MCF 10A (cell line): Measurements from ENCODE around the gene ARSI. TPM values are rescaled to one million over a fixed set of nuclear protein-coding genes. Genes with fewer than 3 reads are reported as not detected.

Experiments
- BruUV-seq: library from RNA; stranded (reverse); fragments of 400-500 nt; replicated peaks from 2 replicates; lab custom pipeline; 2021; lab: Mats Ljungman, UMichigan
- CTCF ChIA-PET: fragments of 300-600 bp; sonication (Branson Sonifier 250); formaldehyde crosslinking; extraction: SDS; loops from one replicate; lab custom pipeline; 2021; ENCODE audit warnings: antibody characterized with exemption, inconsistent platforms; lab: Yijun Ruan, JAX
- POLR2A ChIA-PET: fragments of 300-600, 350-650 bp; sonication (Branson Sonifier 250); formaldehyde crosslinking; extraction: SDS; loops from one replicate; lab custom pipeline; 2020; ENCODE audit warnings: antibody characterized with exemption, inconsistent platforms; lab: Yijun Ruan, JAX
- DNase-seq: peaks from one replicate; pipeline ENCODE4 v3.0.0-alpha.2; 2018; ENCODE audit not compliant: unreplicated experiment
- H3K27ac Mint-ChIP-seq: one replicate; pipeline ENCODE4 v1.8.0; 2022; ENCODE audit warnings: mild to moderate bottlenecking, low read depth, mixed read lengths; ENCODE audit not compliant: unreplicated experiment
- H3K27me3 Mint-ChIP-seq: one replicate; pipeline ENCODE4 v1.8.0; 2022; ENCODE audit warnings: mixed read lengths; ENCODE audit not compliant: insufficient read depth, unreplicated experiment
- H3K36me3 Mint-ChIP-seq: one replicate; pipeline ENCODE4 v1.8.0; 2022; ENCODE audit warnings: mild to moderate bottlenecking, moderate library complexity, mixed read lengths; ENCODE audit not compliant: insufficient read depth, unreplicated experiment
- H3K4me1 Mint-ChIP-seq: one replicate; pipeline ENCODE4 v1.8.0; 2022; ENCODE audit warnings: mixed read lengths; ENCODE audit not compliant: insufficient read depth, unreplicated experiment
- H3K4me3 Mint-ChIP-seq: one replicate; pipeline ENCODE4 v1.8.0; 2022; ENCODE audit warnings: mild to moderate bottlenecking, moderate library complexity, mixed read lengths; ENCODE audit not compliant: unreplicated experiment
- H3K9me3 Mint-ChIP-seq: one replicate; pipeline ENCODE4 v1.8.0; 2022; ENCODE audit warnings: mixed read lengths; ENCODE audit not compliant: unreplicated experiment
- CTCF ChIP-seq: fragments of 200-600 bp; IDR thresholded peaks from one replicate; pipeline ENCODE4 v1.8.0; 2022; ENCODE audit warnings: antibody characterized with exemption, mild to moderate bottlenecking; ENCODE audit not compliant: unreplicated experiment
- intact Hi-C: fragments of 100-400 bp; cut with micrococcal nuclease; formaldehyde crosslinking; loops from 2 replicates; pipeline ENCODE4 v1.14.1; 2022
- total RNA-seq: library from RNA; stranded (reverse); gene quantifications from 2 replicates; pipeline ENCODE4 v1.2.3, GENCODE V29; 2022

The ARSI gene
- total RNA-seq, 1 experiment from 2014 or later, result 0.19 TPM

- BruUV-seq, result no TSS peak
- H3K4me1 Mint-ChIP-seq, result peaks cover 32% of the 10 kb centered on the region
- POLR2A ChIA-PET, result interaction anchor here (1.8 kb wide), 1 partner anchor 10 kb away, joined by 7 read pairs; no protein-coding TSS in a partner anchor
Observed at GRCh38 chr5:150315245-150315644, 12.5 kb upstream of the ARSI start.

GRCh38 chr5:150313921-150314716 is 11.4 kb upstream of the ARSI start:
- Mint-ChIP-seq H3K9me3 (no peaks in the 10 kb centered on the region), H3K36me3 (no peaks in the 10 kb centered on the region), H3K27me3 (no peaks in the 10 kb centered on the region), H3K4me1 (peaks cover 22% of the 10 kb centered on the region), H3K27ac (no peak overlapping the region), H3K4me3 (no peak overlapping the region)
- CTCF ChIA-PET, result interaction anchor here (0.9 to 1.0 kb wide), 2 partner anchors 37 to 152 kb away, joined by 3 read pairs; no protein-coding TSS in a partner anchor
- intact Hi-C loops, result no loop called here
- BruUV-seq, result no TSS peak
- DNase-seq, result no peak
- POLR2A ChIA-PET, result interaction anchor here (1.0 kb wide), 1 partner anchor 10 kb away, joined by 3 read pairs; no protein-coding TSS in a partner anchor
- TF ChIP-seq CTCF, result no peak

More at GRCh38 chr5:150315245-150315644, 12.5 kb upstream of the ARSI start:
- DNase-seq, result no peak
- Mint-ChIP-seq H3K4me3 (no peak overlapping the region), H3K36me3 (no peaks in the 10 kb centered on the region), H3K27ac (no peak overlapping the region), H3K27me3 (no peaks in the 10 kb centered on the region), H3K9me3 (no peaks in the 10 kb centered on the region)
- intact Hi-C loops, result no loop called here
- CTCF ChIA-PET, result no interaction called here
- TF ChIP-seq CTCF, result no peak

- BruUV-seq, result no TSS peak
- ChIA-PET POLR2A (no interaction called here), CTCF (interaction anchor here (0.6 kb wide), 1 partner anchor 122 kb away, joined by 4 read pairs; no protein-coding TSS in a partner anchor)
- no peak for DNase-seq
- TF ChIP-seq CTCF, result no peak
- intact Hi-C loops, result no loop called here
- Mint-ChIP-seq H3K27ac (no peak overlapping the region), H3K4me1 (peaks cover 17% of the 10 kb centered on the region), H3K27me3 (no peaks in the 10 kb centered on the region), H3K9me3 (no peaks in the 10 kb centered on the region), H3K36me3 (no peaks in the 10 kb centered on the region), H3K4me3 (no peak overlapping the region)
Observed at GRCh38 chr5:150313501-150313900, 10.8 kb upstream of the ARSI start.

GRCh38 chr5:150312518-150312917 is 9.8 kb upstream of the ARSI start:
- intact Hi-C loops, result no loop called here
- TF ChIP-seq CTCF, result no peak
- DNase-seq, result no peak
- H3K4me3 Mint-ChIP-seq, result no peak overlapping the region
- H3K27me3 Mint-ChIP-seq, result no peaks in the 10 kb centered on the region
- ChIA-PET POLR2A (interaction anchor here (1.2 kb wide), 1 partner anchor 12 kb away, joined by 4 read pairs; no protein-coding TSS in a partner anchor), CTCF (interaction anchor here (0.6 to 0.9 kb wide), 2 partner anchors 38 to 109 kb away, joined by 3 read pairs; no protein-coding TSS in a partner anchor)
- H3K27ac Mint-ChIP-seq, result no peak overlapping the region
- no peaks in the 10 kb centered on the region for H3K36me3 Mint-ChIP-seq
- peaks cover 9% of the 10 kb centered on the region for H3K4me1 Mint-ChIP-seq
- BruUV-seq, result no TSS peak
- H3K9me3 Mint-ChIP-seq, result no peaks in the 10 kb centered on the region
